ENCODE results near the gene INTS14. TPM values are rescaled to one million over a fixed set of nuclear protein-coding genes. Genes with fewer than 3 reads are reported as not detected.

INTS14 gene
- total and polyA plus RNA-seq, 9 of the 15 experiments (the other 6 are each of a cell fraction or from before 2014, with no cell fraction given), result 30.5 to 92.4 (median 46.5) TPM

- TF ChIP-seq ILF3 (IDR thresholded peaks at IDR 0.05; ENCODE audit: borderline replicate concordance) (peak; percentile 31; the same call in 1 of the 2 replicates), BCLAF1 (IDR thresholded peaks at IDR 0.05; ENCODE audit: borderline replicate concordance in 1 of 2, control insufficient read depth in 1 of 2, low read depth in 2 of 2, low read length in 1 of 2) (peak in 1 of 2 experiments; percentile 98; a peak in 2 of 4 replicates), TCF3 (CRISPR knock-in tag; IDR thresholded peaks at IDR 0.05) (peak; percentile 24), STAT6 (CRISPR knock-in tag; IDR thresholded peaks at IDR 0.05) (peak; percentile 79; the same call in 1 of the 2 replicates), ZNF436 (CRISPR knock-in tag; IDR thresholded peaks at IDR 0.05) (no peak), ZNF165 (CRISPR knock-in tag; IDR thresholded peaks at IDR 0.05; ENCODE audit: borderline replicate concordance) (no peak), UBTF (IDR thresholded peaks at IDR 0.05; ENCODE audit: borderline replicate concordance in 1 of 2, low read depth in 2 of 2, low read length in 2 of 2) (peak; percentile 74 to 97; a peak in 3 of 4 replicates), SRSF3 (IDR thresholded peaks at IDR 0.05; ENCODE audit: insufficient read depth, low read length) (0 out of 2 replicates have a peak, but pooled peaks have one; percentile 59), ZNF57 (CRISPR knock-in tag; IDR thresholded peaks at IDR 0.05) (no peak), ZNF561 (CRISPR knock-in tag; conservative IDR thresholded peaks at IDR 0.05) (no peak), XRCC4 (IDR thresholded peaks at IDR 0.05; ENCODE audit: extremely low read depth, insufficient read depth, insufficient read length) (no peak), ZC3H8 (IDR thresholded peaks at IDR 0.05) (0 out of 2 replicates have a peak, but pooled peaks have one; percentile 32), ZBTB2 (IDR thresholded peaks at IDR 0.05) (peak; percentile 72; the same call in 1 of the 2 replicates)
Observed at GRCh38 chr15:65610871-65611718, at the start of gene INTS14 (continued).
